Measurements from ENCODE around the gene ZFAND3.

Gene ZFAND3

DNA sequence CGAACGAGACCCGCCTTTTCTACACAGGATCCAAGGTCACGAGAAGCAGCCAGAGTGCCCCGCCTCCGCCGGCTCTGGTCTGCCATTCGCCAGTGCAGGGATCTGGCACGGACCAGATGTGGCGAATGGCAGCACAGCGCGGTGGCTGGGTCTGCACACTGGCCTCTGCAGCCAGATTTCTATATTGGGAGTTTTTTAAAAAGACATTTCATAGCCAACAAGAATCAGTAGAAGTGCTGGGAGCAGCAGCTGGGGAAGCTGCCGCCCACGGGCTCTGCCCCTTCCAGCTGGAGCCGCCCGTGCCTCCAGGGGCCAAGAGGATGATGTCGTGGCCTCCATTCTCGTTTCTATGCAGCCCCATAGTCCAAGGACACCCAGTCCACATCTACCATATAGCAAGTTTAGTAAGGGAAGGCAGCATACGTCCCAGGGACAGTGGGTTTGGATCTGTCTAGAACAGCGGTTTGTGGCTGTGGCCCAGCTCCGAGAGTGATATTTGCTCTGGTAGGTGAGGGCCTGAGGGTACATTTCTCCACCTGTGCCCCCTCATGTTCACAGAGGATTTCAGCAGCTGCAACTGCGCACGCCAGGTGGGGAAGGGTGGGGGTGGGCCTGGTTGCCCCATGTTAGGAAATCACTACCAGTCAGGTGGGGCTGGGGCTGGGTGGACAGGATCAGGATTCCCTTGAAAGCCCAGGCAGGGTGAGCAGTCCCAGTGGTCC lies 333.7 kb downstream of the ZFAND3 start:
- no peak overlapping the region for H3K4me3 ChIP-seq (ENCODE audit: low read length)
- no peak for DNase-seq (ENCODE audit: low read depth)
- TF ChIP-seq, protein P1, sequence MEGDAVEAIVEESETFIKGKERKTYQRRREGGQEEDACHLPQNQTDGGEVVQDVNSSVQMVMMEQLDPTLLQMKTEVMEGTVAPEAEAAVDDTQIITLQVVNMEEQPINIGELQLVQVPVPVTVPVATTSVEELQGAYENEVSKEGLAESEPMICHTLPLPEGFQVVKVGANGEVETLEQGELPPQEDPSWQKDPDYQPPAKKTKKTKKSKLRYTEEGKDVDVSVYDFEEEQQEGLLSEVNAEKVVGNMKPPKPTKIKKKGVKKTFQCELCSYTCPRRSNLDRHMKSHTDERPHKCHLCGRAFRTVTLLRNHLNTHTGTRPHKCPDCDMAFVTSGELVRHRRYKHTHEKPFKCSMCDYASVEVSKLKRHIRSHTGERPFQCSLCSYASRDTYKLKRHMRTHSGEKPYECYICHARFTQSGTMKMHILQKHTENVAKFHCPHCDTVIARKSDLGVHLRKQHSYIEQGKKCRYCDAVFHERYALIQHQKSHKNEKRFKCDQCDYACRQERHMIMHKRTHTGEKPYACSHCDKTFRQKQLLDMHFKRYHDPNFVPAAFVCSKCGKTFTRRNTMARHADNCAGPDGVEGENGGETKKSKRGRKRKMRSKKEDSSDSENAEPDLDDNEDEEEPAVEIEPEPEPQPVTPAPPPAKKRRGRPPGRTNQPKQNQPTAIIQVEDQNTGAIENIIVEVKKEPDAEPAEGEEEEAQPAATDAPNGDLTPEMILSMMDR (conservative IDR thresholded peaks at IDR 0.05; ENCODE audit: low read depth, low read length), result no peak

DNA sequence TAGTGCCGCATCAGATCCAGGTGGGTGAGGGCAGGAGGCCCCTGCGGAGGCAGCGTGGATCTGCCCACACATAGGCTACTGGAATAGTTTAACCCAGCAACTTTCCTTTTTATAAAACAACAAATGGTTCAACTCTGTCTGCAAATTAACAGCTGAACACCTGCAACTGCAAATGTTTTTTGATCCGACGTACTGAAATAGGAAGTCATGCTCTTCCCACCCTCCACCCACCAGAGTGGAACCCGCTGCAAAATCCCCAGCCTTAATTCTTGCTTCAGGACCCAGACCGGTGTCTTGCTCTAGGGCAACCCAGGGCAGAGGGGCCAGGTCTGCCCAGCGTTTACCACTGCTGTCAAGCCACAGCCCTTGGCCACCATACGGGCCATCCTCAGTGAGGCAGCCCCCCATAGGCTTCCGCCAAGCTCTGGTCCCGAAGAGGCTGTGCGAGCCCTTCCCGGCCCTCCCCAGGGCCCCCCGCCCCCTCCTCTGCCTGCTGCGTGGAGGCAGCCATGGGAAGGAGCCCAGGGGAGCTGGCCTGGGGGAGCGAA lies 334.3 kb downstream of the ZFAND3 start:
- TF ChIP-seq, protein P1 (conservative IDR thresholded peaks at IDR 0.05; ENCODE audit: low read depth, low read length), result no peak
- no peak for DNase-seq (ENCODE audit: low read depth)
- H3K4me3 ChIP-seq (ENCODE audit: low read length), result no peak overlapping the region

DNA sequence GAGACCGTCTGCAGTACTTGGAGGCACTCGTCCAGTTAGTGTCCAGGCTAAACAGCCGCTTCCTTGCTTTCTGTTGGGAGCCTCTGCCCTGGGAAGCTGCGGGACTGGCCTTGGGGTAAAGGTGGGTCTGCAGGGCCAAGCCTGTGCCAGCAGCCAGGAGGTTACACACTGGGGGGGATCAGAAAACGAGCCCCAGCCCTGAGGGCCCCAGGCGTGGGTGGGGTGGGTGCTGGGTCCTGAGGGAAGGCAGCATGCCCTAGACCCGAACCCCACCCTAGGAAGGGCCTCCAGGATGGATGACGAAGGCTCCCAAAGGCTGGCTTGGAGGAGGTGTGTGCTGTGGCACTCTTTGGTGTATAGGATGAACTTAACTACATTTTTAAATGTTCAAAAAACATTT lies 335.2 kb downstream of the ZFAND3 start:
- TF ChIP-seq, protein P1 (conservative IDR thresholded peaks at IDR 0.05; ENCODE audit: low read depth, low read length), result no peak

DNA sequence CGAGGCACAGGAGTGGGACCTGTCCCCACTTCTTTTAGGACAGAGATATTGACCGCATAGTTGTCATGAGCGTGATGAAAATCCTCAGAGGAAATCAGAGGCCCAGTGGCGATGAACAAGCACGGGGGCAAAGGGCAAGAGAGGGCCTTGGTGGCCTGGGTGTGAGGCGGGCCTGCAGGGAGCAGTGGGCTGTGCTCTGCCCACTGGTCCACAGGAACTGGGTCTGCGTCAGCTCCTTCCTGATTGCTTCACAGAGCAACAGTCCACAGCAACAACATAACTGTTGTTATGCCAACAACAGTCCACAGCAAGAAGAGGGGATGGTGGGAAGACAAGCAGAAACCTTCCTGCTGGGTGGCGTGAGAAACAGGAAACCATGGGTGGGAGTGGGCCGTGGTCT lies 335.6 kb downstream of the ZFAND3 start:
- no peak for DNase-seq (ENCODE audit: low read depth)
- TF ChIP-seq, protein P1 (conservative IDR thresholded peaks at IDR 0.05; ENCODE audit: low read depth, low read length), result no peak
- H3K4me3 ChIP-seq (ENCODE audit: low read length), result no peak overlapping the region

More for the DNA sequence above, 335.2 kb downstream of the ZFAND3 start:
- no peak for DNase-seq (ENCODE audit: low read depth)
- H3K4me3 ChIP-seq (ENCODE audit: low read length), result no peak overlapping the region

DNA sequence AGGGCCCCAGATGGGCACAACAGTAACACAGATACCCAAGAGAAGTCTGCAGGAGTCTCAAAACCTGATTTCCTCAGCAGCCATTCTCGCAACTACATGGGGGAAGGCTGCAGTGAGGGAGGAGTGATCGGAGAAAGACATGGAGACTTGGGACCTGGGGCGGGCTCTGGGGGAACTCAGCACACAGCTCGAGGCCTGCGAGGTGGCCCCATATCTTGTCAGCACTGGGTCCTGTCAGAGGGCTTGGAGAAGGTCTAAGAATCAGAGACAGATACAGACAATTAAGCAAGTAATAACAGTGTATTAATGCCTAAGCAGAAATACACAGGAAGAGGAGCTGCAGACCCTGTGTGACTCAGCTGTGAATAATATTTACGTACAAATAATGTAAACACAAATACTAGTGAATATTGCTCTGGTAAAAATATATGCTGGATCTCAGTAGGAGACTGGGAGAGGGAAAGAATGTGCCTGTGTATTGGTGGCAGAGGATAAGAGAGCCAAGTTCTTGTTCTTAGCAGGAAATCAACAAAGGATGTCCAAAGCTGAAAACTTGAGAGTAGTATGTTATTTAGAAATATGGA lies 336.2 kb downstream of the ZFAND3 start:
- TF ChIP-seq, protein P1 (conservative IDR thresholded peaks at IDR 0.05; ENCODE audit: low read depth, low read length), result no peak
- DNase-seq (ENCODE audit: low read depth), result no peak
- H3K4me3 ChIP-seq (ENCODE audit: low read length), result no peak overlapping the region

DNA sequence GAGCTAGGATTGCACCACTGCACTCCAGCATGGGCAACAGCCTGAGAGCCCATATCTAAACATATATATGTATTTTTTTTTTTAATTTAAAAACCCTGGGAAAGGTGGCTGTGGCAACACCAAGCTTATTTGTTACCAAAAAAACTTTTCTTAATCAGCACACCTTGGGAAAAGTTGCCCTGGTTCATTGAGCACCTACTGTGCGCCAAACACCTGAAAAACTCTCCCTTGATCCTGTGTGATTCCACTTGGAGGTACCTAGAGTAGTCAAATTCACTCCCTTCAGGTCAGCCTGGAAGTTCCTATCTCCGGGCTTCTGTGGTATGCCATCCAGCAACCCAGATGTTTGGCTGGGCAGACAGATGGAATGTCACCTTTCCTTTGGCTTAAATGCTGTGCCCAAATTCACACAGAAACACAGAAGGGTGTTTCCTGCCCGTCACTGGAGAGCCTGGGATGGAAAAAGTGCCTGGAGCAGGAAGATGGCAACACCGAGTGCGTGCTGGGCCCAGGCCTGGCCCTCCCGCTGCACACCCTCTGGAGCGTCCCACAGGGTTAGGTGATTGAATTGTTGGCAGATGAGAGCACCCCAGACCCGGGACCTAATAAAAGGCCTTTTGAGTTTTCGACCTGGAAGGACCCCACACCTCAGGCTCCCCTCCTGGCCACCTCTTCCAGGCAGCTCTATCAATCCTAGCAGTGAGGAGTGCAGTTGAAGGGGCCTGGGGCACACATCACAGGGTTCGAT lies 337.5 kb downstream of the ZFAND3 start:
- TF ChIP-seq, protein P1 (conservative IDR thresholded peaks at IDR 0.05; ENCODE audit: low read depth, low read length), result no peak
- no peak for DNase-seq (ENCODE audit: low read depth)
- no peak overlapping the region for H3K4me3 ChIP-seq (ENCODE audit: low read length)

Data from retinal pigment epithelial cell (primary cell).